ACHN (cell line): ENCODE measurements around the gene HNRNPH3.
A peak's percentile ranks its signal among the peaks of the same experiment; 100 is the strongest.
"Not testable (repeated sequence)": the region's sequence is repeated elsewhere in the genome, so short reads cannot be mapped to it uniquely, and the experiment has no call there.

ENCODE experiments used
- DNase-seq: peaks from one replicate; pipeline ENCODE4 v3.0.0-alpha.2; 2015
- in situ Hi-C: cut with HindIII; loops from 2 replicates; pipeline ENCODE4 v1.10.0; 2017; ENCODE audit warnings: low sequenced_read_pairs, low pct_ligation_motif_present, low pct_unique_long_range_greater_than_20kb

The HNRNPH3 gene

GRCh38 chr10:68331455-68332258, at the start of gene HNRNPH3:
Gene HNRNPH3, plus strand, starts transcription at chr10:68332064. Its CDS starts 5,158 bp downstream, at chr10:68337222.
- DNase-seq: peak; percentile 99
- in situ Hi-C loops: no loop called here

GRCh38 chr10:68284062-68285001, 47.5 kb upstream of the HNRNPH3 start:
- no peak for DNase-seq
- in situ Hi-C loops: no loop called here

- no peak for DNase-seq
- in situ Hi-C loops: no loop called here
Measured at GRCh38 chr10:68288717-68289116, 43.1 kb upstream of the HNRNPH3 start.

GRCh38 chr10:68290736-68291135, 41.1 kb upstream of the HNRNPH3 start:
- no peak for DNase-seq
- in situ Hi-C loops: no loop called here

- in situ Hi-C loops: no loop called here
- no peak for DNase-seq
Measured at GRCh38 chr10:68296843-68297663, 34.8 kb upstream of the HNRNPH3 start.

GRCh38 chr10:68301301-68301700, 30.6 kb upstream of the HNRNPH3 start:
- in situ Hi-C loops: no loop called here
- no peak for DNase-seq

- in situ Hi-C loops: no loop called here
- DNase-seq: peak; percentile 69
Measured at GRCh38 chr10:68301790-68302502, 29.9 kb upstream of the HNRNPH3 start.

- in situ Hi-C loops: no loop called here
- DNase-seq: no peak
Measured at GRCh38 chr10:68302503-68302823, 29.4 kb upstream of the HNRNPH3 start.

GRCh38 chr10:68302871-68303270, 29.0 kb upstream of the HNRNPH3 start:
- in situ Hi-C loops: no loop called here
- DNase-seq: no peak

GRCh38 chr10:68303849-68304412, 27.9 kb upstream of the HNRNPH3 start:
- in situ Hi-C loops: no loop called here
- no peak for DNase-seq

- in situ Hi-C loops: no loop called here
Measured at GRCh38 chr10:68305854-68306253, 26.0 kb upstream of the HNRNPH3 start.

GRCh38 chr10:68310531-68310930, 21.3 kb upstream of the HNRNPH3 start:
- DNase-seq: no peak
- in situ Hi-C loops: no loop called here

More at GRCh38 chr10:68305854-68306253, 26.0 kb upstream of the HNRNPH3 start:
- DNase-seq: no peak

GRCh38 chr10:68314930-68315329, 16.9 kb upstream of the HNRNPH3 start:
- in situ Hi-C loops, DNase-seq: not testable (repeated sequence)

GRCh38 chr10:68315582-68315981, 16.3 kb upstream of the HNRNPH3 start:
- in situ Hi-C loops: no loop called here

GRCh38 chr10:68318331-68319059, 13.4 kb upstream of the HNRNPH3 start:
- DNase-seq: no peak
- in situ Hi-C loops: no loop called here

More at GRCh38 chr10:68315582-68315981, 16.3 kb upstream of the HNRNPH3 start:
- no peak for DNase-seq

- in situ Hi-C loops, DNase-seq: not testable (repeated sequence)
Measured at GRCh38 chr10:68324396-68324795, 7.5 kb upstream of the HNRNPH3 start.
